Mucosa of descending colon (tissue), 3 donors: ENCODE results near the gene MLLT10. TPM values are rescaled to one million over a fixed set of nuclear protein-coding genes. Genes with fewer than 3 reads are reported as not detected.

ENCODE experiments used
- ATAC-seq: fragments of 200-7000 bp; cut with Tn5 transposase; one replicate; pipeline ENCODE4 v1.9.1; 2020; ENCODE audit warnings: mild to moderate bottlenecking, moderate library complexity
- DNase-seq, 3 donors: peaks; one replicate each; pipeline ENCODE4 v3.0.0-alpha.2; 2020
- H3K36me3 ChIP-seq: fragments of 200-600 bp; one replicate; pipeline ENCODE4 v1.8.0; 2021; ENCODE audit warnings: low read depth, mild to moderate bottlenecking
- H3K4me1 ChIP-seq: fragments of 200-600 bp; one replicate; pipeline ENCODE4 v1.8.0; 2021; ENCODE audit warnings: low read depth, mild to moderate bottlenecking
- H3K4me3 ChIP-seq: fragments of 200-600 bp; one replicate; pipeline ENCODE4 v1.8.0; 2021; ENCODE audit warnings: mild to moderate bottlenecking
- H3K9me3 ChIP-seq: fragments of 200-600 bp; one replicate; pipeline ENCODE4 v1.8.0; 2021; ENCODE audit warnings: mild to moderate bottlenecking
- intact Hi-C, 2 donors: fragments of 100-400 bp; cut with DNase I in 1 of 2; cut with micrococcal nuclease in 1 of 2; formaldehyde crosslinking; loops; one replicate each; pipeline versions ENCODE4 v1.11.0 to v1.11.1; 2022; cut with DNase I, micrococcal nuclease
- total RNA-seq, 3 donors: library from RNA; stranded (reverse); fragmentation: NEBNext Ultra II Directional in 2 of 3; extraction: Animal tissue kit (Norgen Biotek cat#: 25700) in 2 of 3; gene quantifications; one replicate each; pipeline versions ENCODE4 v1.2.1 to v1.2.4, GENCODE V29; 2021 to 2023
- TF ChIP-seq, protein P1 (sequence below): fragments of 200-600 bp; IDR thresholded peaks from one replicate; pipeline ENCODE4 v1.8.0; 2022; ENCODE audit warnings: antibody characterized with exemption, mild to moderate bottlenecking
- donor health status: DM: no; HTN: no; CAD: no; lungs with moderate emphysema.
- donor health status: DM: no; HTN: no; CAD: no.
- donor health status: DM: no; HTN: yes; CAD: no.

The MLLT10 gene
- total RNA-seq, 3 donors from 2014 or later: 29.6 to 43.1 (median 35.8) TPM

DNA sequence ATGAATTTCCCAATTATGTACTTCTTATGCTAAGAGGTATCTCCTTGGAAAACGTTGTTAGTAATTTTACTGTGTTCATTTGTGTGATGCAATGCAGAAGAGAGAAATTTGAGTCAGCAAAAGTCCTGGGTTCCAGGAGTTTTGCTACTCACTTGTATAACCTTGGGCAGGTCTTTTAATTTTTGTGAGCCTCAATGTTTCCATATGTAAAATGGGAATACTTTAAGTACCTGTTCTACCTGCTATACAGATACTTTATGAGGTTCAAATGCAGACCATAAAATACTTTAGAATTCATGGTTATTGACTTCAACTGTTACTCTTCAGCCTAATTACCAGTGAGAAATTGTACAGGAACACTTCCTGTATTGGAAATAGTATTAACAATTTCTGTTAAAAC is 185.5 kb downstream of the MLLT10 start:
- H3K4me3 ChIP-seq: no peak overlapping the region
- no peak for ATAC-seq
- TF ChIP-seq, protein P1, sequence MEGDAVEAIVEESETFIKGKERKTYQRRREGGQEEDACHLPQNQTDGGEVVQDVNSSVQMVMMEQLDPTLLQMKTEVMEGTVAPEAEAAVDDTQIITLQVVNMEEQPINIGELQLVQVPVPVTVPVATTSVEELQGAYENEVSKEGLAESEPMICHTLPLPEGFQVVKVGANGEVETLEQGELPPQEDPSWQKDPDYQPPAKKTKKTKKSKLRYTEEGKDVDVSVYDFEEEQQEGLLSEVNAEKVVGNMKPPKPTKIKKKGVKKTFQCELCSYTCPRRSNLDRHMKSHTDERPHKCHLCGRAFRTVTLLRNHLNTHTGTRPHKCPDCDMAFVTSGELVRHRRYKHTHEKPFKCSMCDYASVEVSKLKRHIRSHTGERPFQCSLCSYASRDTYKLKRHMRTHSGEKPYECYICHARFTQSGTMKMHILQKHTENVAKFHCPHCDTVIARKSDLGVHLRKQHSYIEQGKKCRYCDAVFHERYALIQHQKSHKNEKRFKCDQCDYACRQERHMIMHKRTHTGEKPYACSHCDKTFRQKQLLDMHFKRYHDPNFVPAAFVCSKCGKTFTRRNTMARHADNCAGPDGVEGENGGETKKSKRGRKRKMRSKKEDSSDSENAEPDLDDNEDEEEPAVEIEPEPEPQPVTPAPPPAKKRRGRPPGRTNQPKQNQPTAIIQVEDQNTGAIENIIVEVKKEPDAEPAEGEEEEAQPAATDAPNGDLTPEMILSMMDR: no peak
- intact Hi-C loops: no loop called here
- H3K9me3 ChIP-seq: no peaks in the 10 kb centered on the region
- DNase-seq: no peak
- H3K4me1 ChIP-seq: peaks cover 8% of the 10 kb centered on the region
- H3K36me3 ChIP-seq: no peaks in the 10 kb centered on the region

DNA sequence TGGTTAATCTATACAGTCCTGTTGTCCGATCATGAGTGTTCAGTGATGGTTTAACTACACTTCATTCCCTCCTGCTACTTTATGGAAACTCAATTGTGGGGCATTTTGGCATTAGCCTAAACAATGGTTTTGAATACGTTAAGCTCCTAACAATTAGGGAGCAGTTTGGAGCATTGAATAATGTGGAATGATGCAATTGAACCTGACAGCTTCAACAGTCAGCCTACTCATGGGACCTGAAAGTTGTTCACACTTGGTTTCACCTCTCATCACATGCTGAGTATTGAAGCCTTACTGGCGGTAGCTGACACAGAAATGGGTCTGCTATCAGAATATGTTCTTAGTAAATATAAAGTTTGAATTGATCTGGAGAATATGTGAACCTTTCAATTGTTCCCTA is 186.1 kb downstream of the MLLT10 start:
- DNase-seq: no peak
- H3K36me3 ChIP-seq: no peaks in the 10 kb centered on the region
- H3K4me3 ChIP-seq: no peak overlapping the region
- intact Hi-C loops: loop anchor here in 1 of 2 donors (10.0 kb wide), 1 partner anchor 225 kb away; no protein-coding TSS in a partner anchor
- H3K4me1 ChIP-seq: peaks cover 14% of the 10 kb centered on the region
- TF ChIP-seq, protein P1: no peak
- ATAC-seq: no peak
- H3K9me3 ChIP-seq: no peaks in the 10 kb centered on the region

DNA sequence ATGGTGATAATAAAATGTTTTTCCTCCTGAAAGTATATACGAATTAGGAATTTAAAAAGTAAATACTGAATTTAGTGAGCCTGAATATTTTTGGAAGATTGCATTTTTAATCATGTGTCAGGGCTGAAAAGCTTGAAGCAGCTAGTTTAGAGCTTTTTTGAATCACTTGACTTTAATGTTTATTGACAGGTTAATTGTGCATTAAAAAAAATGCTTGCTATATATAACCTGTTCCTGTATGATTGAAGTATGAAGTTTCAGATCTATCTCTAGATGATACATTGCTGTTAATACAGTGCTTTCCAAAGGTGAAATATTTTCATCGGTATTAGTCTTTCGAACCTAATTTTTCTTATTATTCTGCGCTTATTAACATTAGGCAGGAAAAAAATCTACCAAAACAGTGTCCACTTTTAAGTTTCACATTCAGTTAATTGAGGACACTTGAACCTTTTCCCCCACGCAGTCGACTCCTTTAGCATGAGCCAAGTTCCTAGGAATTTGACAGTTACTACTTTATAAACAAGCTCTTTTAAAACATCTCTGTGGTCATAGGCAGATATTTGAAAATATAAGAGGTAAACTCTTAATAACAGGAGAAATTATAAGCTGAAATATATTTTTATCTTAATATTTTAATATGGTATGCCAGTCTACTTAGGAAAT is 187.1 kb downstream of the MLLT10 start:
- Histone ChIP-seq H3K4me3 (no peak overlapping the region), H3K4me1 (peaks cover 18% of the 10 kb centered on the region), H3K9me3 (no peaks in the 10 kb centered on the region), H3K36me3 (no peaks in the 10 kb centered on the region)
- TF ChIP-seq, protein P1: no peak
- intact Hi-C loops: loop anchor here in 1 of 2 donors (10.0 kb wide), 1 partner anchor 226 kb away; no protein-coding TSS in a partner anchor
- ATAC-seq (no peak), DNase-seq (no peak)

DNA sequence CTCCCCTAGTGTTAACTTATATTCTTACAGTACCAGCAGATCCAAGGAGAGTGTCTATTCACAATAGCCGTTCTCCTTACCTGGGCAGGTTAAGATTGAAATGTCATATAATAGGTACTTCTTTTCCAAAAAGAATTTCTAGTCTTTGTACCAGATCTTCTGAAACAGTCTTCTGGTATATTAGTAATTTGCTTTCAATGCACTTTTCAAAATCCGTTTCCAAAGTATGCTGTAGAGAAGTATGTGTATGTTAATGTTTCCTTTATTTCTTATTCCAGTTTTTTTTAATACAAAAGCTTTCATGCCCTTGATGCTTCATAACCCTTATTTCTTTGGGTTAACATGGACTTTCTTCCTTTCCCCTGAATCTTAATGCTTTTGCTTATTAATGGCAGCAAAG is 188.2 kb downstream of the MLLT10 start:
- no peak overlapping the region for H3K4me3 ChIP-seq
- intact Hi-C loops: loop anchor here in 1 of 2 donors (10.0 kb wide), 1 partner anchor 227 kb away; no protein-coding TSS in a partner anchor
- ATAC-seq (no peak), DNase-seq (no peak)
- H3K4me1 ChIP-seq: peaks cover 22% of the 10 kb centered on the region
- no peaks in the 10 kb centered on the region for H3K36me3 ChIP-seq
- TF ChIP-seq, protein P1: no peak
- no peaks in the 10 kb centered on the region for H3K9me3 ChIP-seq

DNA sequence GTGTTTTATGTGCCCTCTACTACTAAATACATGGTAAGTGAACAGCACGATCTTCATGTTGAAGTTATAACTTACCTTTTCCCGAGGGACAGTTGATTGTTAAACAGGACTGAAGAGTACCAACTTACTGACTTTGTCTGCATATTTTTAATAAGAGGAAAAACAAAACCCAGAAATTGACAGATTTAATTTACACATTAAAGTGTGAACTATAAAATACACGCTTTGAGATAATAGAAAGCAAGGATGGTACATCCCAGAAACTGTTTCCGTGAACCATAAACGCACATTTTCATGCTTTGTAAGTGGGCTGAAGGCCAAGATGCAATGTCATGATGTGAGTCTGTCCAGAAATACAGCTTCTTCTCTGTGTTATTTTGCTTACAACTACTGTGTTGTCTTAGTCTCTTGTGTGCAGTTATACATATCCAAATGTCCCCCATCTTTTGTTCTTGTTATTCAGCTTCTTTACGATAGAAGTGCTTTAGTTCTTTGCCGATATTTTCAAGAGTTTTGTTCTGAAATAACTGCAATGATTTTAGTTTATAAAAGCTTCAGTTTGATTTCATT is 190.1 kb downstream of the MLLT10 start:
- peaks cover 26% of the 10 kb centered on the region for H3K4me1 ChIP-seq
- H3K36me3 ChIP-seq: no peaks in the 10 kb centered on the region
- intact Hi-C loops: loop anchor here in 1 of 2 donors (10.0 kb wide), 1 partner anchor 229 kb away; no protein-coding TSS in a partner anchor
- DNase-seq (no peak), ATAC-seq (no peak)
- TF ChIP-seq, protein P1: no peak
- no peaks in the 10 kb centered on the region for H3K9me3 ChIP-seq
- no peak overlapping the region for H3K4me3 ChIP-seq
